B cell (primary cell): ENCODE results near the gene CADM2.
"Not testable (repeated sequence)": the region's sequence is repeated elsewhere in the genome, so short reads cannot be mapped to it uniquely, and the experiment has no call there.

Source experiments
- CTCF ChIP-seq: fragments of 200-600 bp; IDR thresholded peaks from one replicate; pipeline ENCODE4 v1.8.0; 2022; ENCODE audit warnings: antibody characterized with exemption, mild to moderate bottlenecking
- EZH2 ChIP-seq: IDR thresholded peaks from 2 replicates; pipeline ENCODE4 v1.6.1; 2012; ENCODE audit warnings: borderline replicate concordance, low read depth, mild to moderate bottlenecking, moderate library complexity, low read length; ENCODE audit not compliant: insufficient read depth, poor library complexity, severe bottlenecking

- not testable (repeated sequence) for TF ChIP-seq CTCF, EZH2
These were observed 546.2 kb downstream of the CADM2 start for GRCh38 chr3:85504785-85505511.
